Measurements from ENCODE around the gene SOBP. TPM values are rescaled to one million over a fixed set of nuclear protein-coding genes. Genes with fewer than 3 reads are reported as not detected.

SOBP gene
- total RNA-seq, 4 donors from 2014 or later: 16.2 to 29.9 (median 19.2) TPM

GRCh38 chr6:107543567-107543966, 53.6 kb downstream of the SOBP start:
- Histone ChIP-seq H3K27ac (no peak overlapping the region), H3K4me3 (no peak overlapping the region)
- ATAC-seq: no peak

GRCh38 chr6:107545763-107546162, 55.8 kb downstream of the SOBP start:
- Histone ChIP-seq H3K4me1 (peaks cover 0 to 12% (median under 1%) of the 10 kb centered on the region in 3 donors), H3K27me3 (no peaks in the 10 kb centered on the region), H3K9me3 (no peaks in the 10 kb centered on the region), H3K36me3 (no peaks in the 10 kb centered on the region), H3K27ac (no peak overlapping the region), H3K4me3 (no peak overlapping the region)
- TF ChIP-seq EP300 (IDR thresholded peaks at IDR 0.05) (no peak), CTCF (IDR thresholded peaks at IDR 0.05) (no peak), POLR2A (IDR thresholded peaks at IDR 0.05) (no peak), POLR2AphosphoS5 (IDR thresholded peaks at IDR 0.05) (no peak)
- 44 to 72% methylated on average over 4 of the region's 4 CpGs for WGBS, 2 donors (ENCODE audit: low coverage in 1 of 2)
- ATAC-seq: no peak

More at GRCh38 chr6:107543567-107543966, 53.6 kb downstream of the SOBP start:
- H3K4me1 ChIP-seq: peaks cover 0 to 23% (median 2%) of the 10 kb centered on the region in 3 donors
- no peaks in the 10 kb centered on the region for H3K9me3 ChIP-seq
- H3K27me3 ChIP-seq: no peaks in the 10 kb centered on the region
- 77% methylated on average over 2 of the region's 2 CpGs; no CpG with 5 or more reads in 1 of the 2 donors for WGBS, 2 donors (ENCODE audit: low coverage in 1 of 2)
- TF ChIP-seq POLR2AphosphoS5 (IDR thresholded peaks at IDR 0.05) (no peak), EP300 (IDR thresholded peaks at IDR 0.05) (no peak), CTCF (IDR thresholded peaks at IDR 0.05) (no peak), POLR2A (IDR thresholded peaks at IDR 0.05) (no peak)
- no peaks in the 10 kb centered on the region for H3K36me3 ChIP-seq

- H3K4me1 ChIP-seq: peaks cover 0 to 5% (median 0%) of the 10 kb centered on the region in 3 donors
- H3K4me3 ChIP-seq: no peak overlapping the region
- no peaks in the 10 kb centered on the region for H3K9me3 ChIP-seq
- no peak for ATAC-seq
- 71 to 82% methylated on average over 2 to 6 of the region's 6 CpGs for WGBS, 2 donors (ENCODE audit: low coverage in 1 of 2)
- H3K36me3 ChIP-seq: no peaks in the 10 kb centered on the region
- H3K27ac ChIP-seq: no peak overlapping the region
- no peaks in the 10 kb centered on the region for H3K27me3 ChIP-seq
- no peak for TF ChIP-seq POLR2A (IDR thresholded peaks at IDR 0.05)
- no peak for TF ChIP-seq EP300 (IDR thresholded peaks at IDR 0.05)
- no peak for TF ChIP-seq POLR2AphosphoS5 (IDR thresholded peaks at IDR 0.05)
- TF ChIP-seq CTCF (IDR thresholded peaks at IDR 0.05): no peak
These were observed 57.0 kb downstream of the SOBP start for GRCh38 chr6:107546691-107547450.

GRCh38 chr6:107547451-107547840, 57.5 kb downstream of the SOBP start:
- whole genome bisulfite sequencing, 2 donors (ENCODE audit: low coverage in 1 of 2): 36 to 73% methylated on average over 2 of the region's 2 CpGs
- Histone ChIP-seq H3K4me1 (peaks cover 0 to 5% (median 0%) of the 10 kb centered on the region in 3 donors), H3K36me3 (no peaks in the 10 kb centered on the region), H3K27me3 (no peaks in the 10 kb centered on the region), H3K4me3 (no peak overlapping the region), H3K27ac (no peak overlapping the region), H3K9me3 (no peaks in the 10 kb centered on the region)
- TF ChIP-seq POLR2AphosphoS5 (IDR thresholded peaks at IDR 0.05) (no peak), CTCF (IDR thresholded peaks at IDR 0.05) (no peak), POLR2A (IDR thresholded peaks at IDR 0.05) (no peak), EP300 (IDR thresholded peaks at IDR 0.05) (no peak)
- ATAC-seq: no peak
